OCI-LY3 (cell line): Measurements from ENCODE around the gene ZNF385D.

Source experiments
- H2AFZ ChIP-seq: fragments of 200-600, 300-600 bp; shearing (Covaris generic); 2 replicates; pipeline ENCODE4 v1.6.0; 2014; ENCODE audit warnings: antibody characterized with exemption, low read depth, low read length
- H3K27ac ChIP-seq: fragments of 200-600, 300-600 bp; sonication (generic); 2 replicates; pipeline ENCODE4 v1.5.1; 2014; ENCODE audit warnings: mild to moderate bottlenecking, low read length, moderate library complexity, mixed read lengths
- H3K27me3 ChIP-seq: fragments of 200-600, 300-600 bp; sonication (generic); 2 replicates; pipeline ENCODE4 v1.6.1; 2014; ENCODE audit warnings: low read depth, low read length, mixed read lengths
- H3K36me3 ChIP-seq: fragments of 200-600, 300-600 bp; sonication (generic); replicated peaks from 2 replicates; pipeline ENCODE3; 2014; ENCODE audit warnings: low read depth, low read length, mixed read lengths
- H3K4me1 ChIP-seq: fragments of 300-600, 200-600 bp; sonication (generic); 2 replicates; pipeline ENCODE4 v1.6.1; 2014; ENCODE audit warnings: low read length, mixed read lengths
- H3K4me2 ChIP-seq: fragments of 200-600, 300-600 bp; sonication (generic); 2 replicates; pipeline ENCODE4 v1.6.1; 2014; ENCODE audit warnings: low read length, mixed read lengths
- H3K4me3 ChIP-seq: fragments of 300-600, 200-600 bp; sonication (generic); 2 replicates; pipeline ENCODE4 v1.5.1; 2014; ENCODE audit warnings: antibody characterized with exemption, mild to moderate bottlenecking, low read length, moderate library complexity
- H3K79me2 ChIP-seq: fragments of 300-600, 200-600 bp; shearing (Covaris generic); 2 replicates; pipeline ENCODE4 v1.6.1; 2014; ENCODE audit warnings: mild to moderate bottlenecking, low read length, mixed read lengths
- H3K9ac ChIP-seq: fragments of 300-600, 200-600 bp; shearing (Covaris generic); 2 replicates; pipeline ENCODE4 v1.6.0; 2014; ENCODE audit warnings: mild to moderate bottlenecking, low read length, moderate library complexity
- H3K9me3 ChIP-seq: fragments of 200-600, 300-600 bp; shearing (Covaris generic); 2 replicates; pipeline ENCODE4 v1.6.1; 2014; ENCODE audit warnings: low read length, mixed read lengths; ENCODE audit not compliant: insufficient read depth
- H4K20me1 ChIP-seq: fragments of 200-600, 300-600 bp; sonication (generic); 2 replicates; pipeline ENCODE4 v1.6.1; 2016; ENCODE audit warnings: low read length, mixed read lengths; ENCODE audit not compliant: insufficient read depth
- EZH2phosphoT487 ChIP-seq: fragments of 200-600 bp; shearing (Covaris generic); IDR thresholded peaks from 2 replicates; pipeline ENCODE4 v1.6.1; 2018; ENCODE audit warnings: antibody characterized with exemption, mixed run types, low read depth
- TF ChIP-seq, protein P1 (sequence below): fragments of 200-600, 300-600 bp; sonication (generic); IDR thresholded peaks from 2 replicates; pipeline ENCODE4 v1.5.1; 2014; ENCODE audit warnings: antibody characterized with exemption, low read length, low read depth

ZNF385D gene

DNA sequence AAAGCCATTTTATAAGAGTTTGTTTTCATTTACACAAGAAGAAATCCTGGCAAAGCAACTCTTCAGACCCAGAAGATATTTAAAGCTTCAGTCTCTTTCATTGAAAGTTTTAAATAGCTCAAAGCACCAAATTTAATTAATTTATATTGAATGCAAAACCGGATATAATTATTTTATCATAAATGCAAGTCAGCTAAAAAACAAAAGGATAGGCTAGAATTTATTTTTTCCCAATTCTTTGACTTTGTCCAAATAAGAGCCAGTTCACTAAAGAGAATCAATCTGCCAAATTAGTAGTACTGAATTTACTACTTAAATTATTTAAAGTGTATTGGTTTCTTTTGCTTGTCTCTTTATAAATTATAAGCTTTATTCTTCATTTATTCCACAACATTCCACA is 101.5 kb downstream of the ZNF385D start:
- no peaks in the 10 kb centered on the region for H3K9me3 ChIP-seq
- no peak overlapping the region for H3K4me2 ChIP-seq
- H4K20me1 ChIP-seq, result no peaks in the 10 kb centered on the region
- H3K4me1 ChIP-seq, result no peaks in the 10 kb centered on the region
- H3K36me3 ChIP-seq, result no peaks in the 10 kb centered on the region
- no peaks in the 10 kb centered on the region for H3K27me3 ChIP-seq
- no peak for TF ChIP-seq EZH2phosphoT487
- TF ChIP-seq, protein P1, sequence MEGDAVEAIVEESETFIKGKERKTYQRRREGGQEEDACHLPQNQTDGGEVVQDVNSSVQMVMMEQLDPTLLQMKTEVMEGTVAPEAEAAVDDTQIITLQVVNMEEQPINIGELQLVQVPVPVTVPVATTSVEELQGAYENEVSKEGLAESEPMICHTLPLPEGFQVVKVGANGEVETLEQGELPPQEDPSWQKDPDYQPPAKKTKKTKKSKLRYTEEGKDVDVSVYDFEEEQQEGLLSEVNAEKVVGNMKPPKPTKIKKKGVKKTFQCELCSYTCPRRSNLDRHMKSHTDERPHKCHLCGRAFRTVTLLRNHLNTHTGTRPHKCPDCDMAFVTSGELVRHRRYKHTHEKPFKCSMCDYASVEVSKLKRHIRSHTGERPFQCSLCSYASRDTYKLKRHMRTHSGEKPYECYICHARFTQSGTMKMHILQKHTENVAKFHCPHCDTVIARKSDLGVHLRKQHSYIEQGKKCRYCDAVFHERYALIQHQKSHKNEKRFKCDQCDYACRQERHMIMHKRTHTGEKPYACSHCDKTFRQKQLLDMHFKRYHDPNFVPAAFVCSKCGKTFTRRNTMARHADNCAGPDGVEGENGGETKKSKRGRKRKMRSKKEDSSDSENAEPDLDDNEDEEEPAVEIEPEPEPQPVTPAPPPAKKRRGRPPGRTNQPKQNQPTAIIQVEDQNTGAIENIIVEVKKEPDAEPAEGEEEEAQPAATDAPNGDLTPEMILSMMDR, result no peak
- H3K9ac ChIP-seq, result no peak overlapping the region
- no peak overlapping the region for H3K27ac ChIP-seq
- H3K79me2 ChIP-seq, result no peaks in the 10 kb centered on the region
- H2AFZ ChIP-seq, result no peak overlapping the region
- no peak overlapping the region for H3K4me3 ChIP-seq

DNA sequence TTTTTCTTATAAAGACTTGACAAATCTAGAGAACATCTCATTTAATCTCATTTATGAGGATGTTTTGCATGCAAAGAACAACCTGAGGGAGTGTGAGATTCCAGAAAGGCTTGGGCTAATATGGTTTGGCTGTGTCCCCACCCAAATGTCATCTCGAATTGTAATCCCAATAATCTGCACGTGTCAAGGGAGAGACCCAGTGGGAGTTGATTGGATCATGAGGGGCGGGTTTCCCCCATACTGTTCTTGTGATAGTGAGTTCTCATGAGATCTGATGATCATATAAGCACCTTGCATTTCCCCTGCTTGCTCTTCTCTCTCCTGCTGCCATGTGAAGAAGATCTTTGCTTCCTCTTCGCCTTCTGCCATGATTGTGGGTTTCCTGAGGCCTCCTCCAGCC is 103.0 kb downstream of the ZNF385D start:
- H3K27me3 ChIP-seq, result no peaks in the 10 kb centered on the region
- TF ChIP-seq, protein P1, result no peak
- TF ChIP-seq EZH2phosphoT487, result no peak
- H3K4me3 ChIP-seq, result no peak overlapping the region
- no peaks in the 10 kb centered on the region for H3K4me1 ChIP-seq
- H3K36me3 ChIP-seq, result no peaks in the 10 kb centered on the region
- no peak overlapping the region for H3K4me2 ChIP-seq
- H3K79me2 ChIP-seq, result no peaks in the 10 kb centered on the region
- H3K27ac ChIP-seq, result no peak overlapping the region
- H3K9me3 ChIP-seq, result no peaks in the 10 kb centered on the region
- no peaks in the 10 kb centered on the region for H4K20me1 ChIP-seq
- H3K9ac ChIP-seq, result no peak overlapping the region
- no peak overlapping the region for H2AFZ ChIP-seq

DNA sequence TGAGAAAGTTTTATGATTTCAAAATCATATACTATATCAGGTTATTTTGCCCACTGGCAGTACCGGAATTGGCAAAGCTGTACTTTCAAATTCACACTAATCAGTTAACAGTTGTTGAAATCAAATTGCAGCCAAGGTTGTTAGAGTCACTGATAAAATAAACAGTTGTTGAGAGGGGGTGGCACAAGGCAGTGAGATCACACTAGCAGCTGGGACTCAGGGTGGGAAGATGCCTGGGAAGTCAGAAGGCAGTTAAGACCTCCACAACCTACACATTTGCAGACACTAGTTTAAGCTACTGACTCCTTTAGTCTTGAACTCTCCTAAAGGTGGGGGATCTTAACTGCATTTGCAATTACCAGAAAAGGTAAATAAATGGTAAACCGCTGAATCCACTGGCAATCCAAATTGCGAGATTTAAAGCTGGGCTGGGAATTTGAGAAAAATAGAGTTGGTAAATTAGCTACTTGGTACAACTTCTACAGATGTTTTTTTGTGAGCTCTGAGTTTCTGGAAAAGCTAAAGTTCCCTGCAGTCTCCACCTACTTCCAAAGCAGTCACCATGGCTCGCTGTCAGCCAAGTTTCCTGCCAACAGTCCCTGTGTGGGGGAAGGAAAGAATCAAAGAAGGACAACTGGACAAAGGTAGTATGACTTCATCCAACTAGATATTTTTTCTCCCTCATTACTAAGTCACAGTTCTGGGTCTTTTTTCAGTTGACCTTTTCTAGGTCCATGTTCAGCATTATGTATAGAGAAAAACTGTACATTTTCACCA is 105.7 kb downstream of the ZNF385D start:
- Histone ChIP-seq H4K20me1 (no peaks in the 10 kb centered on the region), H3K4me2 (no peak overlapping the region), H3K4me1 (no peaks in the 10 kb centered on the region), H3K27me3 (no peaks in the 10 kb centered on the region), H3K27ac (no peak overlapping the region), H3K79me2 (no peaks in the 10 kb centered on the region), H3K36me3 (no peaks in the 10 kb centered on the region), H3K4me3 (no peak overlapping the region), H2AFZ (no peak overlapping the region), H3K9me3 (no peaks in the 10 kb centered on the region), H3K9ac (no peak overlapping the region)
- TF ChIP-seq, protein P1, result no peak
- TF ChIP-seq EZH2phosphoT487, result no peak

DNA sequence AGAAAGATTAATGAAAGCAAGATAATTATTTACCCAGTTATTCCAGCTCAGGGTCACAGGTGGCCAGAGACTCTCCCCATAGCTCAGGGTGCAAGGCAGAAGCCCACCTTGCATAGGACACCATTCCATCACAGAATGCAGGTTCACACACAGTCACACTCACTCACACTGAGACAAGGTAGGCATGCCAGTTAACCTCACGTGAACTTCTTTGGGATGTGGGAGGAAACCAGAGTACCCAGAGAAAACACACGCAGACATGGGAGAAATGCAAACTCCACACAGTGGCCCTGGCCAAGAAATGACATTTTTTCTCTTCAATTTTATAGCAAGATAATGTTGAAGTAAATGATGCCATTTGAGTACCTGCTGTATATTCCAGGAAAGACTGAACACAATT is 106.7 kb downstream of the ZNF385D start:
- H2AFZ ChIP-seq, result no peak overlapping the region
- H3K27me3 ChIP-seq, result no peaks in the 10 kb centered on the region
- H3K36me3 ChIP-seq, result no peaks in the 10 kb centered on the region
- H3K9me3 ChIP-seq, result no peaks in the 10 kb centered on the region
- H3K4me2 ChIP-seq, result no peak overlapping the region
- H4K20me1 ChIP-seq, result no peaks in the 10 kb centered on the region
- H3K4me3 ChIP-seq, result no peak overlapping the region
- no peak overlapping the region for H3K27ac ChIP-seq
- H3K4me1 ChIP-seq, result no peaks in the 10 kb centered on the region
- no peak overlapping the region for H3K9ac ChIP-seq
- no peaks in the 10 kb centered on the region for H3K79me2 ChIP-seq
- TF ChIP-seq EZH2phosphoT487, result no peak
